Caco-2 (cell line): Measurements from ENCODE around the gene TRAPPC10. TPM values are rescaled to one million over a fixed set of nuclear protein-coding genes. Genes with fewer than 3 reads are reported as not detected.

Experiments
- BruUV-seq: library from RNA; stranded (reverse); fragments of 400-500 nt; replicated peaks from 2 replicates; lab custom pipeline; 2021; lab: Mats Ljungman, UMichigan
- CTCF ChIA-PET: fragments of 300-600 bp; sonication (Branson Sonifier 250); formaldehyde crosslinking; loops from one replicate; lab custom pipeline; 2022; ENCODE audit warnings: antibody characterized with exemption; lab: Charles Lee
- POLR2A ChIA-PET: fragments of 300-600 bp; sonication (Branson Sonifier 250); formaldehyde crosslinking; loops from one replicate; lab custom pipeline; 2022; ENCODE audit warnings: antibody characterized with exemption; lab: Charles Lee
- DNase-seq, 2 experiments: peaks; one replicate each; pipeline versions ENCODE4 v3.0.0 to v3.0.0-alpha.2; 2020 to 2022
- H3K27me3 ChIP-seq: replicated peaks from 2 replicates; pipeline ENCODE4 v1.6.0; 2011; ENCODE audit warnings: low read length; ENCODE audit not compliant: control insufficient read depth, insufficient read depth
- H3K36me3 ChIP-seq: 2 replicates; pipeline ENCODE4 v1.5.1; 2011; ENCODE audit warnings: low read length; ENCODE audit not compliant: control insufficient read depth, insufficient read depth
- H3K4me1 ChIP-seq: fragments of 250-450 bp; sonication (Bioruptor Pico); 2 replicates; pipeline ENCODE4 v1.5.1; 2020; ENCODE audit warnings: mild to moderate bottlenecking
- H3K4me3 ChIP-seq: 2 replicates; pipeline ENCODE4 v1.5.1; 2011; ENCODE audit warnings: low read depth, mild to moderate bottlenecking, control low read depth, low read length
- H3K9me3 ChIP-seq: fragments of 250-450 bp; sonication (Bioruptor Pico); 2 replicates; pipeline ENCODE4 v1.5.1; 2020; ENCODE audit warnings: mild to moderate bottlenecking, moderate library complexity
- H3K27ac Mint-ChIP-seq: one replicate; pipeline ENCODE4 v1.8.0; 2022; ENCODE audit warnings: mixed read lengths; ENCODE audit not compliant: unreplicated experiment
- H3K27me3 Mint-ChIP-seq: one replicate; pipeline ENCODE4 v1.8.0; 2022; ENCODE audit warnings: mixed read lengths; ENCODE audit not compliant: insufficient read depth, unreplicated experiment
- H3K36me3 Mint-ChIP-seq: one replicate; pipeline ENCODE4 v1.8.0; 2022; ENCODE audit warnings: mild to moderate bottlenecking, mixed read lengths; ENCODE audit not compliant: insufficient read depth, unreplicated experiment
- H3K4me1 Mint-ChIP-seq: one replicate; pipeline ENCODE4 v1.8.0; 2022; ENCODE audit warnings: low read depth, mixed read lengths; ENCODE audit not compliant: unreplicated experiment
- H3K4me3 Mint-ChIP-seq: one replicate; pipeline ENCODE4 v1.8.0; 2022; ENCODE audit warnings: mild to moderate bottlenecking, moderate library complexity, mixed read lengths; ENCODE audit not compliant: unreplicated experiment
- H3K9me3 Mint-ChIP-seq: one replicate; pipeline ENCODE4 v1.8.0; 2022; ENCODE audit warnings: mixed read lengths; ENCODE audit not compliant: unreplicated experiment
- intact Hi-C: fragments of 100-400 bp; cut with micrococcal nuclease; formaldehyde crosslinking; loops from one replicate; pipeline ENCODE4 v1.10.0; 2022; ENCODE audit not compliant: unreplicated experiment
- total RNA-seq: library from RNA; stranded (reverse); gene quantifications from 2 replicates; pipeline ENCODE4 v1.2.3, GENCODE V29; 2022
- TF ChIP-seq, protein P1 (sequence below), 2 experiments: fragments of 200-600 bp in 1 of 2; IDR thresholded peaks; 1 replicate in 1 of 2; 2 replicates in 1 of 2; pipeline versions ENCODE4 v1.5.1 to v1.8.0; 2011 to 2022; ENCODE audit warnings: antibody characterized with exemption in 1 of 2, control low read depth in 1 of 2, inconsistent platforms in 1 of 2, low read depth in 1 of 2, low read length in 1 of 2, mild to moderate bottlenecking in 1 of 2, moderate library complexity in 1 of 2; ENCODE audit not compliant: insufficient read depth in 1 of 2, severe bottlenecking in 1 of 2, unreplicated experiment in 1 of 2

The TRAPPC10 gene
- total RNA-seq, 1 experiment from 2014 or later, result 43.4 TPM

DNA sequence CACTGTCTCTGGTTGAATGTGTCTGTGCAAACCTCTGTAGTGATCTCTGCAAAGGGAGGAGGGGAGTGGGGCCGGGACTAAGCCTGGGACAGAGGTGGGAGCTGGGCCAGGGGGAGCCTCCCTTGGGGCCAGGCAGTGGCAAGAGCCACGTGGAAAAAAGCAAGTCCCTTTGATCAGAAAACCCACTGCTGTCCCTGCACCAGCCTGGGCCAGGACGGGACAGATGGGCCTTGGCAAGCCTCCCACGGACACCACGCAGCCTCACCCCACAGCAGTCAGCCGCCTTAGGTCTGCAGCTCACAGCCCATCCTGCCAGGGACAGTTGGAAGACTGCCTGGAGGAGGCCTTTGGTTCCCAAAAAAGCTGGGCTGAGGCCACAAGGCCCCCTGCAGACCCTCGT, 11.7 kb upstream of the TRAPPC10 start:
- TF ChIP-seq, protein P1, sequence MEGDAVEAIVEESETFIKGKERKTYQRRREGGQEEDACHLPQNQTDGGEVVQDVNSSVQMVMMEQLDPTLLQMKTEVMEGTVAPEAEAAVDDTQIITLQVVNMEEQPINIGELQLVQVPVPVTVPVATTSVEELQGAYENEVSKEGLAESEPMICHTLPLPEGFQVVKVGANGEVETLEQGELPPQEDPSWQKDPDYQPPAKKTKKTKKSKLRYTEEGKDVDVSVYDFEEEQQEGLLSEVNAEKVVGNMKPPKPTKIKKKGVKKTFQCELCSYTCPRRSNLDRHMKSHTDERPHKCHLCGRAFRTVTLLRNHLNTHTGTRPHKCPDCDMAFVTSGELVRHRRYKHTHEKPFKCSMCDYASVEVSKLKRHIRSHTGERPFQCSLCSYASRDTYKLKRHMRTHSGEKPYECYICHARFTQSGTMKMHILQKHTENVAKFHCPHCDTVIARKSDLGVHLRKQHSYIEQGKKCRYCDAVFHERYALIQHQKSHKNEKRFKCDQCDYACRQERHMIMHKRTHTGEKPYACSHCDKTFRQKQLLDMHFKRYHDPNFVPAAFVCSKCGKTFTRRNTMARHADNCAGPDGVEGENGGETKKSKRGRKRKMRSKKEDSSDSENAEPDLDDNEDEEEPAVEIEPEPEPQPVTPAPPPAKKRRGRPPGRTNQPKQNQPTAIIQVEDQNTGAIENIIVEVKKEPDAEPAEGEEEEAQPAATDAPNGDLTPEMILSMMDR (IDR thresholded peaks at IDR 0.05; ENCODE audit: insufficient read depth in 1 of 2, low read depth in 1 of 2, low read length in 1 of 2, severe bottlenecking in 1 of 2, unreplicated experiment in 1 of 2), result no peak
- Mint-ChIP-seq H3K4me1 (no peaks in the 10 kb centered on the region), H3K27ac (no peak overlapping the region), H3K27me3 (peaks cover 3% of the 10 kb centered on the region), H3K9me3 (no peaks in the 10 kb centered on the region), H3K4me3 (no peak overlapping the region), H3K36me3 (no peaks in the 10 kb centered on the region)
- Histone ChIP-seq H3K9me3 (no peaks in the 10 kb centered on the region), H3K36me3 (no peaks in the 10 kb centered on the region), H3K4me3 (no peak overlapping the region), H3K27me3 (no peaks in the 10 kb centered on the region), H3K4me1 (no peaks in the 10 kb centered on the region)
- POLR2A ChIA-PET, result no interaction called here
- CTCF ChIA-PET, result no interaction called here
- intact Hi-C loops, result no loop called here
- no peak for DNase-seq
- no TSS peak for BruUV-seq

DNA sequence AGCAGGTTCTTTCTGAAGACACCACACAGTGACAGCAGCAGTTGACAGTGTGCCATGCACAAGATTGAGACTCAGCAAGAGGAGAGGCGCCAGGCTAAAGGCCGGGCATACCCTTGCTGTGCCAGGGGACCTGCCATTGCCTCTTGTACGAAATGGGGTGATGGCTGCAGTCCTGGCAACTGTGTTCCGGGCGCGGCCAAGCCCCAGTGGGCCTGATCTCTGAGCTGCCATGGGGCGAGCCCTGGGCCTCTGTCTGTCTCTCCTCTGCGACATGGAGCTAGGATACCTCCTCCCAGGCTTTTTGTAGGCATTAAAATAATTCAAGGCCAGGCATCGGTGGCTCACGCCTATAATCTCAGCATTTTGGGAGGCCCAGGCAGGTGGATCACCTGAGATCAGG, 9.6 kb upstream of the TRAPPC10 start:
- Mint-ChIP-seq H3K4me1 (no peaks in the 10 kb centered on the region), H3K27me3 (peaks cover 3% of the 10 kb centered on the region), H3K4me3 (no peak overlapping the region), H3K36me3 (no peaks in the 10 kb centered on the region), H3K9me3 (no peaks in the 10 kb centered on the region), H3K27ac (no peak overlapping the region)
- ChIA-PET POLR2A (no interaction called here), CTCF (no interaction called here)
- BruUV-seq, result no TSS peak
- no peaks in the 10 kb centered on the region for H3K9me3 ChIP-seq
- intact Hi-C loops, result no loop called here
- no peak for DNase-seq
- no peaks in the 10 kb centered on the region for H3K36me3 ChIP-seq
- H3K4me3 ChIP-seq, result no peak overlapping the region
- H3K27me3 ChIP-seq, result no peaks in the 10 kb centered on the region
- TF ChIP-seq, protein P1 (IDR thresholded peaks at IDR 0.05; ENCODE audit: insufficient read depth in 1 of 2, low read depth in 1 of 2, low read length in 1 of 2, severe bottlenecking in 1 of 2, unreplicated experiment in 1 of 2), result no peak
- no peaks in the 10 kb centered on the region for H3K4me1 ChIP-seq

DNA sequence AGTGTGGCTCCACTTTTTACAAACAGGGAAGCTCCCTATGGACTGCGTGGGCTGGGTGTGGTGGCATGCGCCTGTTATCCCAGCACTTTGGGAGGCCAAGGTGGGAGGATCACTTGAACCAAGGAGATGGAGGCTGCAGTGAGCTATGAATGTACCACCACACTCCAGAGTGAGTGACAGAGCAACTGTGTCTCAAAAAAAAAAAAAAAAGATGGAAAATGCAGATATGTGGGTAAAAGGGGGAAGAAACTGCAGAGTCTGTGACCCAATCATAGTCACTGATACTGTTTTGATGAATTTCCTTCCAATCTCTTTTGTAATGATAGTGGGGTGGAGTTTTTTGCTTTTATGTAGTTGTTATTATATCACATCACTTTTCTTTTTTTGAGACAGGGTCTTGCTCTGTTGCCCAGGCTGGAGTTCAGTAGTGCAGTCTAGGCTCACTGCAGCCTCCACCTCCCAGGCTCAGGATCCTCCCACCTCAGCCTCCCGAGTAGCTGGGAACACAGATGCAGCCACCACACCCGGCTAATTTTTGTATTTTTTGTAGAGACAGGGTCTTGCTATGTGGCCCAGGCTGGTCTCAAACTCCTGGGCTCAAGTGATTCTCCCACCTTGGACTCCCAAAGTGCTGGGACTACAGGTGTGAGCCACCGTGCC, 8.7 kb upstream of the TRAPPC10 start:
- no peaks in the 10 kb centered on the region for H3K9me3 ChIP-seq
- no peaks in the 10 kb centered on the region for H3K36me3 ChIP-seq
- no peak overlapping the region for H3K4me3 ChIP-seq
- no peaks in the 10 kb centered on the region for H3K4me1 Mint-ChIP-seq
- no peak overlapping the region for H3K27ac Mint-ChIP-seq
- no peaks in the 10 kb centered on the region for H3K27me3 ChIP-seq
- BruUV-seq, result no TSS peak
- H3K4me1 ChIP-seq, result no peaks in the 10 kb centered on the region
- no peaks in the 10 kb centered on the region for H3K9me3 Mint-ChIP-seq
- H3K36me3 Mint-ChIP-seq, result peaks cover 3% of the 10 kb centered on the region
- TF ChIP-seq, protein P1 (IDR thresholded peaks at IDR 0.05; ENCODE audit: insufficient read depth in 1 of 2, low read depth in 1 of 2, low read length in 1 of 2, severe bottlenecking in 1 of 2, unreplicated experiment in 1 of 2), result no peak
- intact Hi-C loops, result no loop called here
- ChIA-PET POLR2A (no interaction called here), CTCF (interaction anchor here (0.7 kb wide), 1 partner anchor 64 kb away, joined by 5 read pairs; no protein-coding TSS in a partner anchor)
- peaks cover 3% of the 10 kb centered on the region for H3K27me3 Mint-ChIP-seq
- no peak for DNase-seq
- H3K4me3 Mint-ChIP-seq, result no peak overlapping the region
